MCF 10A (cell line): ENCODE results near the gene ETNK2. TPM values are rescaled to one million over a fixed set of nuclear protein-coding genes. Genes with fewer than 3 reads are reported as not detected.
A peak's percentile ranks its signal among the peaks of the same experiment; 100 is the strongest.

Experiments used
- Bru-seq: library from RNA; stranded (reverse); fragments of 400-500 nt; gene quantifications from one replicate; lab custom pipeline; 2021; lab: Mats Ljungman, UMichigan
- BruChase-seq, 2 experiments: library from RNA; stranded (reverse); fragments of 400-500 nt; gene quantifications; one replicate each; lab custom pipeline; 2021; lab: Mats Ljungman, UMichigan
- BruUV-seq: library from RNA; stranded (reverse); fragments of 400-500 nt; replicated peaks from 2 replicates; lab custom pipeline; 2021; lab: Mats Ljungman, UMichigan
- CTCF ChIA-PET: fragments of 300-600 bp; sonication (Branson Sonifier 250); formaldehyde crosslinking; extraction: SDS; loops from one replicate; lab custom pipeline; 2021; ENCODE audit warnings: antibody characterized with exemption, inconsistent platforms; lab: Yijun Ruan, JAX
- POLR2A ChIA-PET: fragments of 300-600, 350-650 bp; sonication (Branson Sonifier 250); formaldehyde crosslinking; extraction: SDS; loops from one replicate; lab custom pipeline; 2020; ENCODE audit warnings: antibody characterized with exemption, inconsistent platforms; lab: Yijun Ruan, JAX
- DNase-seq: peaks from one replicate; pipeline ENCODE4 v3.0.0-alpha.2; 2018; ENCODE audit not compliant: unreplicated experiment
- H3K27ac Mint-ChIP-seq: one replicate; pipeline ENCODE4 v1.8.0; 2022; ENCODE audit warnings: mild to moderate bottlenecking, low read depth, mixed read lengths; ENCODE audit not compliant: unreplicated experiment
- H3K27me3 Mint-ChIP-seq: one replicate; pipeline ENCODE4 v1.8.0; 2022; ENCODE audit warnings: mixed read lengths; ENCODE audit not compliant: insufficient read depth, unreplicated experiment
- H3K36me3 Mint-ChIP-seq: one replicate; pipeline ENCODE4 v1.8.0; 2022; ENCODE audit warnings: mild to moderate bottlenecking, moderate library complexity, mixed read lengths; ENCODE audit not compliant: insufficient read depth, unreplicated experiment
- H3K4me1 Mint-ChIP-seq: one replicate; pipeline ENCODE4 v1.8.0; 2022; ENCODE audit warnings: mixed read lengths; ENCODE audit not compliant: insufficient read depth, unreplicated experiment
- H3K4me3 Mint-ChIP-seq: one replicate; pipeline ENCODE4 v1.8.0; 2022; ENCODE audit warnings: mild to moderate bottlenecking, moderate library complexity, mixed read lengths; ENCODE audit not compliant: unreplicated experiment
- H3K9me3 Mint-ChIP-seq: one replicate; pipeline ENCODE4 v1.8.0; 2022; ENCODE audit warnings: mixed read lengths; ENCODE audit not compliant: unreplicated experiment
- CTCF ChIP-seq: fragments of 200-600 bp; IDR thresholded peaks from one replicate; pipeline ENCODE4 v1.8.0; 2022; ENCODE audit warnings: antibody characterized with exemption, mild to moderate bottlenecking; ENCODE audit not compliant: unreplicated experiment
- intact Hi-C: fragments of 100-400 bp; cut with micrococcal nuclease; formaldehyde crosslinking; loops from 2 replicates; pipeline ENCODE4 v1.14.1; 2022
- long read RNA-seq: library from polyadenylated mRNA; stranded (forward); transcript quantifications from one replicate; pipeline ENCODE4 v2.0.0, GENCODE V29; 2022
- total RNA-seq: library from RNA; stranded (reverse); gene quantifications from 2 replicates; pipeline ENCODE4 v1.2.3, GENCODE V29; 2022

The ETNK2 gene
- total RNA-seq (6.7 and 9.5 TPM in 2 replicates), Bru-seq, nascent RNA (percentile 40 among the genes with signal in this experiment), BruChase-seq, experiment 1, labeled RNA remaining after a 6-hour chase (percentile 43 among the genes with signal in this experiment), BruChase-seq, experiment 2, labeled RNA remaining after a 2-hour chase (percentile 40 among the genes with signal in this experiment)
- long read RNA-seq, transcript ETNK2-203 (8 exons, 2,434 nt) = major isoform, 14 of 16 reads
- long read RNA-seq, partial matches to known transcripts = 0 of 16 reads
- long read RNA-seq, other reads (novel, unspliced or antisense) = 1 of 16 reads

- peak within 1 kb of the TSS; percentile 78 for H3K27ac Mint-ChIP-seq
- no peaks in the 10 kb centered on the region for H3K9me3 Mint-ChIP-seq
- peak within 1 kb of the TSS; percentile 68 for H3K4me3 Mint-ChIP-seq
- no peak for TF ChIP-seq CTCF
- POLR2A ChIA-PET = interaction anchor here (0.6 to 3.0 kb wide), 15 partner anchors 8 to 354 kb away, joined by 3 to 20 read pairs (median 3); no protein-coding TSS in a partner anchor
- no peaks in the 10 kb centered on the region for H3K36me3 Mint-ChIP-seq
- no peaks in the 10 kb centered on the region for H3K27me3 Mint-ChIP-seq
- no TSS peak for BruUV-seq
- intact Hi-C loops = no loop called here
- peaks cover 48% of the 10 kb centered on the region for H3K4me1 Mint-ChIP-seq
- DNase-seq = peak; percentile 36
- CTCF ChIA-PET = interaction anchor here (0.6 to 6.2 kb wide), 9 partner anchors 12 to 293 kb away, joined by 3 to 89 read pairs (median 4); partner anchors contain the start of gene SOX13
These were observed at the start of gene ETNK2 for GRCh38 chr1:204151552-204152309. TSS of gene ETNK2 (minus strand) at chr1:204152044. CDS start at chr1:204151852, 192 bp downstream.

- BruUV-seq = no TSS peak
- Mint-ChIP-seq H3K27ac (no peak overlapping the region), H3K4me3 (no peak overlapping the region), H3K4me1 (peaks cover 6% of the 10 kb centered on the region), H3K36me3 (no peaks in the 10 kb centered on the region), H3K27me3 (peaks cover 30% of the 10 kb centered on the region), H3K9me3 (no peaks in the 10 kb centered on the region)
- no peak for TF ChIP-seq CTCF
- DNase-seq = no peak
- ChIA-PET POLR2A (no interaction called here), CTCF (interaction anchor here (0.6 to 11.3 kb wide), 4 partner anchors 40 to 171 kb away, joined by 4 to 505 read pairs (median 4); partner anchors contain the start of gene REN)
- intact Hi-C loops = no loop called here
These were observed 49.6 kb upstream of the ETNK2 start for GRCh38 chr1:204201348-204202040.

- no peak for TF ChIP-seq CTCF
- peaks cover 7% of the 10 kb centered on the region for H3K9me3 Mint-ChIP-seq
- no peak overlapping the region for H3K4me3 Mint-ChIP-seq
- peaks cover 6% of the 10 kb centered on the region for H3K4me1 Mint-ChIP-seq
- intact Hi-C loops = loop anchor here (2.0 kb wide), 1 partner anchor 339 kb away; the partner anchor contains the start of gene SNRPE
- ChIA-PET POLR2A (interaction anchor here (1.0 to 1.7 kb wide), 3 partner anchors 15 to 32 kb away, joined by 3 to 12 read pairs (median 5); no protein-coding TSS in a partner anchor), CTCF (interaction anchor here (1.1 to 11.3 kb wide), 9 partner anchors 7 to 329 kb away, joined by 3 to 505 read pairs (median 10); partner anchors contain the start of gene REN)
- H3K27me3 Mint-ChIP-seq = peaks cover 17% of the 10 kb centered on the region
- no peaks in the 10 kb centered on the region for H3K36me3 Mint-ChIP-seq
- BruUV-seq = no TSS peak
- H3K27ac Mint-ChIP-seq = no peak overlapping the region
- no peak for DNase-seq
These were observed 47.7 kb upstream of the ETNK2 start for GRCh38 chr1:204199579-204199978.
